ENCODE data around the gene AP2M1. TPM values are rescaled to one million over a fixed set of nuclear protein-coding genes. Genes with fewer than 3 reads are reported as not detected.

AP2M1 gene
- polyA plus RNA-seq, 2 of the 4 experiments (the other 2 are of a cell fraction), result 274 to 298 TPM

DNA sequence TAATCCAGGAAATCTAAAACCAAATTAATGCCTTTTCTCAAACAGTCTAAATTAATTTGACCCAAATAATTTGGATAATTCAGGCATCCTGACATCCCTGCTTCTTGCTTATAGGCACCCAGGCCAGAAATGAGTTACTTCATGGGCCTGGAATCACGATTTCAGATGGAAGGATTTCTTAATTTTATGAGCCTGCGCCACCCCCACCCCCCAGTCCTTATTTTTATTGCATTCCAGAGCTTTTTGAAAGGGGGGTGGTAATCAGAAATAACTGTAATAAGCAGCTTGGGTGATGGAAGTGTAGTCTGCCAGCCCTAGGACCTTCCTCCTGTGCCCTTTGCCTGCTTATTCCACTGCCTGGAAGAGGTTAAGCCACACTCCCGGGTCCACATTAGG lies 1.3 kb downstream of the AP2M1 start:
- peak; percentile 9 to 13; a peak in 4 of 6 replicates for ATAC-seq
- H3K4me3 ChIP-seq, result peak overlapping the region; percentile 91
- POLR2A ChIA-PET, result interaction anchor here (1.0 to 2.0 kb wide), 3 partner anchors 10 to 186 kb away, joined by 3 to 14 read pairs (median 3); partner anchors contain the start of gene ABCF3
- H3K9me3 ChIP-seq, result no peaks in the 10 kb centered on the region
- H3K4me2 ChIP-seq, result peak overlapping the region; percentile 92
- 17% methylated on average over 3 of the region's 3 CpGs for WGBS (ENCODE audit: missing lambda C conversion rate)
- CTCF ChIA-PET, result interaction anchor here (1.0 to 1.4 kb wide), 3 partner anchors 55 to 386 kb away, joined by 3 to 6 read pairs (median 4); partner anchors contain the start of gene EPHB3
- no peak for TF ChIP-seq KDM1A (IDR thresholded peaks at IDR 0.05; ENCODE audit: low read depth)
- no peak for TF ChIP-seq BHLHE40 (IDR thresholded peaks at IDR 0.05; ENCODE audit: low read depth, low read length)
- TF ChIP-seq, protein P1, sequence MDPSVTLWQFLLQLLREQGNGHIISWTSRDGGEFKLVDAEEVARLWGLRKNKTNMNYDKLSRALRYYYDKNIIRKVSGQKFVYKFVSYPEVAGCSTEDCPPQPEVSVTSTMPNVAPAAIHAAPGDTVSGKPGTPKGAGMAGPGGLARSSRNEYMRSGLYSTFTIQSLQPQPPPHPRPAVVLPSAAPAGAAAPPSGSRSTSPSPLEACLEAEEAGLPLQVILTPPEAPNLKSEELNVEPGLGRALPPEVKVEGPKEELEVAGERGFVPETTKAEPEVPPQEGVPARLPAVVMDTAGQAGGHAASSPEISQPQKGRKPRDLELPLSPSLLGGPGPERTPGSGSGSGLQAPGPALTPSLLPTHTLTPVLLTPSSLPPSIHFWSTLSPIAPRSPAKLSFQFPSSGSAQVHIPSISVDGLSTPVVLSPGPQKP (IDR thresholded peaks at IDR 0.05; ENCODE audit: low read depth, low read length), result no peak
- TF ChIP-seq, protein P2, sequence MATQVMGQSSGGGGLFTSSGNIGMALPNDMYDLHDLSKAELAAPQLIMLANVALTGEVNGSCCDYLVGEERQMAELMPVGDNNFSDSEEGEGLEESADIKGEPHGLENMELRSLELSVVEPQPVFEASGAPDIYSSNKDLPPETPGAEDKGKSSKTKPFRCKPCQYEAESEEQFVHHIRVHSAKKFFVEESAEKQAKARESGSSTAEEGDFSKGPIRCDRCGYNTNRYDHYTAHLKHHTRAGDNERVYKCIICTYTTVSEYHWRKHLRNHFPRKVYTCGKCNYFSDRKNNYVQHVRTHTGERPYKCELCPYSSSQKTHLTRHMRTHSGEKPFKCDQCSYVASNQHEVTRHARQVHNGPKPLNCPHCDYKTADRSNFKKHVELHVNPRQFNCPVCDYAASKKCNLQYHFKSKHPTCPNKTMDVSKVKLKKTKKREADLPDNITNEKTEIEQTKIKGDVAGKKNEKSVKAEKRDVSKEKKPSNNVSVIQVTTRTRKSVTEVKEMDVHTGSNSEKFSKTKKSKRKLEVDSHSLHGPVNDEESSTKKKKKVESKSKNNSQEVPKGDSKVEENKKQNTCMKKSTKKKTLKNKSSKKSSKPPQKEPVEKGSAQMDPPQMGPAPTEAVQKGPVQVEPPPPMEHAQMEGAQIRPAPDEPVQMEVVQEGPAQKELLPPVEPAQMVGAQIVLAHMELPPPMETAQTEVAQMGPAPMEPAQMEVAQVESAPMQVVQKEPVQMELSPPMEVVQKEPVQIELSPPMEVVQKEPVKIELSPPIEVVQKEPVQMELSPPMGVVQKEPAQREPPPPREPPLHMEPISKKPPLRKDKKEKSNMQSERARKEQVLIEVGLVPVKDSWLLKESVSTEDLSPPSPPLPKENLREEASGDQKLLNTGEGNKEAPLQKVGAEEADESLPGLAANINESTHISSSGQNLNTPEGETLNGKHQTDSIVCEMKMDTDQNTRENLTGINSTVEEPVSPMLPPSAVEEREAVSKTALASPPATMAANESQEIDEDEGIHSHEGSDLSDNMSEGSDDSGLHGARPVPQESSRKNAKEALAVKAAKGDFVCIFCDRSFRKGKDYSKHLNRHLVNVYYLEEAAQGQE (IDR thresholded peaks at IDR 0.05), result no peak
- TF ChIP-seq HOXB13 (CRISPR knock-in tag; IDR thresholded peaks at IDR 0.05; ENCODE audit: low read depth), result no peak
- TF ChIP-seq, protein P3, sequence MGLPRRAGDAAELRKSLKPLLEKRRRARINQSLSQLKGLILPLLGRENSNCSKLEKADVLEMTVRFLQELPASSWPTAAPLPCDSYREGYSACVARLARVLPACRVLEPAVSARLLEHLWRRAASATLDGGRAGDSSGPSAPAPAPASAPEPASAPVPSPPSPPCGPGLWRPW (IDR thresholded peaks at IDR 0.05), result no peak
- no peak for TF ChIP-seq EHMT2 (IDR thresholded peaks at IDR 0.05; ENCODE audit: low read depth)
- no peak for TF ChIP-seq MYC (IDR thresholded peaks at IDR 0.05; ENCODE audit: borderline replicate concordance, low read length)
- no peak for TF ChIP-seq FOSL2 (IDR thresholded peaks at IDR 0.05)
- TF ChIP-seq FOSL2 (CRISPR knock-in tag; IDR thresholded peaks at IDR 0.05), result no peak
- no peak for TF ChIP-seq NPAS2 (CRISPR knock-in tag; IDR thresholded peaks at IDR 0.05; ENCODE audit: borderline replicate concordance)
- no peak for TF ChIP-seq CHD2 (IDR thresholded peaks at IDR 0.05; ENCODE audit: low read length, partially characterized antibody)
- TF ChIP-seq RAD21 (conservative IDR thresholded peaks at IDR 0.05 in 1 of 2, IDR thresholded peaks at IDR 0.05 in 1 of 2), result no peak
- no peak for TF ChIP-seq MAZ (IDR thresholded peaks at IDR 0.05; ENCODE audit: borderline replicate concordance, low read depth, low read length)
- TF ChIP-seq CEBPB (IDR thresholded peaks at IDR 0.05), result no peak
- TF ChIP-seq, protein P4, sequence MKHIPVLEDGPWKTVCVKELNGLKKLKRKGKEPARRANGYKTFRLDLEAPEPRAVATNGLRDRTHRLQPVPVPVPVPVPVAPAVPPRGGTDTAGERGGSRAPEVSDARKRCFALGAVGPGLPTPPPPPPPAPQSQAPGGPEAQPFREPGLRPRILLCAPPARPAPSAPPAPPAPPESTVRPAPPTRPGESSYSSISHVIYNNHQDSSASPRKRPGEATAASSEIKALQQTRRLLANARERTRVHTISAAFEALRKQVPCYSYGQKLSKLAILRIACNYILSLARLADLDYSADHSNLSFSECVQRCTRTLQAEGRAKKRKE (CRISPR knock-in tag; IDR thresholded peaks at IDR 0.05; ENCODE audit: low read depth), result no peak
- TF ChIP-seq JUN (IDR thresholded peaks at IDR 0.05), result no peak
- TF ChIP-seq, protein P5, sequence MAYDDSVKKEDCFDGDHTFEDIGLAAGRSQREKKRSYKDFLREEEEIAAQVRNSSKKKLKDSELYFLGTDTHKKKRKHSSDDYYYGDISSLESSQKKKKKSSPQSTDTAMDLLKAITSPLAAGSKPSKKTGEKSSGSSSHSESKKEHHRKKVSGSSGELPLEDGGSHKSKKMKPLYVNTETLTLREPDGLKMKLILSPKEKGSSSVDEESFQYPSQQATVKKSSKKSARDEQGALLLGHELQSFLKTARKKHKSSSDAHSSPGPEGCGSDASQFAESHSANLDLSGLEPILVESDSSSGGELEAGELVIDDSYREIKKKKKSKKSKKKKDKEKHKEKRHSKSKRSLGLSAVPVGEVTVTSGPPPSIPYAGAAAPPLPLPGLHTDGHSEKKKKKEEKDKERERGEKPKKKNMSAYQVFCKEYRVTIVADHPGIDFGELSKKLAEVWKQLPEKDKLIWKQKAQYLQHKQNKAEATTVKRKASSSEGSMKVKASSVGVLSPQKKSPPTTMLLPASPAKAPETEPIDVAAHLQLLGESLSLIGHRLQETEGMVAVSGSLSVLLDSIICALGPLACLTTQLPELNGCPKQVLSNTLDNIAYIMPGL (CRISPR knock-in tag; IDR thresholded peaks at IDR 0.05; ENCODE audit: borderline replicate concordance), result no peak
- no peak for TF ChIP-seq FOSB (CRISPR knock-in tag; IDR thresholded peaks at IDR 0.05)
- TF ChIP-seq MAFK (IDR thresholded peaks at IDR 0.05; ENCODE audit: partially characterized antibody), result no peak
- TF ChIP-seq, protein P6, sequence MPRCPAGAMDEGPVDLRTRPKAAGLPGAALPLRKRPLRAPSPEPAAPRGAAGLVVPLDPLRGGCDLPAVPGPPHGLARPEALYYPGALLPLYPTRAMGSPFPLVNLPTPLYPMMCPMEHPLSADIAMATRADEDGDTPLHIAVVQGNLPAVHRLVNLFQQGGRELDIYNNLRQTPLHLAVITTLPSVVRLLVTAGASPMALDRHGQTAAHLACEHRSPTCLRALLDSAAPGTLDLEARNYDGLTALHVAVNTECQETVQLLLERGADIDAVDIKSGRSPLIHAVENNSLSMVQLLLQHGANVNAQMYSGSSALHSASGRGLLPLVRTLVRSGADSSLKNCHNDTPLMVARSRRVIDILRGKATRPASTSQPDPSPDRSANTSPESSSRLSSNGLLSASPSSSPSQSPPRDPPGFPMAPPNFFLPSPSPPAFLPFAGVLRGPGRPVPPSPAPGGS (IDR thresholded peaks at IDR 0.05), result no peak
- no peak for FAIRE-seq
- no peak for DNase-seq (ENCODE audit: low read depth in 1 of 2, low spot score in 1 of 2)
- peak overlapping the region; percentile 95 to 99 for H3K27ac ChIP-seq
- peaks cover 15% of the 10 kb centered on the region for H3K4me1 ChIP-seq
